Measurements from ENCODE around the gene ZSWIM1.

The ZSWIM1 gene

GRCh38 chr20:45910670-45911485 lies 29.9 kb downstream of the ZSWIM1 start:
- DNase-seq (ENCODE audit: low spot score) (peak; percentile 100), ATAC-seq (ENCODE audit: low read depth) (peak; percentile 86)
- Histone ChIP-seq H3K27me3 (ENCODE audit: insufficient read depth, poor library complexity, severe bottlenecking) (no peaks in the 10 kb centered on the region), H3K9me3 (ENCODE audit: severe bottlenecking) (no peaks in the 10 kb centered on the region), H3K36me3 (ENCODE audit: low read depth) (no peaks in the 10 kb centered on the region), H3K4me1 (ENCODE audit: insufficient read depth, poor library complexity, severe bottlenecking) (peaks cover 19% of the 10 kb centered on the region), H3K27ac (ENCODE audit: poor library complexity, severe bottlenecking) (no peak overlapping the region), H3K4me3 (ENCODE audit: severe bottlenecking) (peak overlapping the region; percentile 15)
- TF ChIP-seq CTCF (IDR thresholded peaks at IDR 0.05; ENCODE audit: poor library complexity, severe bottlenecking), result no peak

- DNase-seq (ENCODE audit: low spot score) (no peak), ATAC-seq (ENCODE audit: low read depth) (no peak)
- no peaks in the 10 kb centered on the region for H3K9me3 ChIP-seq (ENCODE audit: severe bottlenecking)
- no peaks in the 10 kb centered on the region for H3K27me3 ChIP-seq (ENCODE audit: insufficient read depth, poor library complexity, severe bottlenecking)
- no peak for TF ChIP-seq CTCF (IDR thresholded peaks at IDR 0.05; ENCODE audit: poor library complexity, severe bottlenecking)
- no peaks in the 10 kb centered on the region for H3K36me3 ChIP-seq (ENCODE audit: low read depth)
- peaks cover 15% of the 10 kb centered on the region for H3K4me1 ChIP-seq (ENCODE audit: insufficient read depth, poor library complexity, severe bottlenecking)
- peak within 1 kb of the TSS; percentile 15 for H3K4me3 ChIP-seq (ENCODE audit: severe bottlenecking)
- H3K27ac ChIP-seq (ENCODE audit: poor library complexity, severe bottlenecking), result no peak within 1 kb of the TSS
Measured at GRCh38 chr20:45911486-45912343, 30.7 kb downstream of the ZSWIM1 start, which contains the start of gene PLTP. TSS of gene PLTP (minus strand) at chr20:45912155. CDS start at chr20:45911452, 703 bp downstream.

- ATAC-seq (ENCODE audit: low read depth) (no peak), DNase-seq (ENCODE audit: low spot score) (no peak)
- Histone ChIP-seq H3K27ac (ENCODE audit: poor library complexity, severe bottlenecking) (no peak overlapping the region), H3K9me3 (ENCODE audit: severe bottlenecking) (no peaks in the 10 kb centered on the region), H3K4me3 (ENCODE audit: severe bottlenecking) (peak overlapping the region; percentile 15), H3K36me3 (ENCODE audit: low read depth) (no peaks in the 10 kb centered on the region), H3K4me1 (ENCODE audit: insufficient read depth, poor library complexity, severe bottlenecking) (peaks cover 15% of the 10 kb centered on the region), H3K27me3 (ENCODE audit: insufficient read depth, poor library complexity, severe bottlenecking) (no peaks in the 10 kb centered on the region)
- TF ChIP-seq CTCF (IDR thresholded peaks at IDR 0.05; ENCODE audit: poor library complexity, severe bottlenecking), result no peak
Measured at GRCh38 chr20:45912344-45912682, 31.3 kb downstream of the ZSWIM1 start.

GRCh38 chr20:45913116-45913515 lies 32.1 kb downstream of the ZSWIM1 start:
- ATAC-seq (ENCODE audit: low read depth), result no peak
- H3K36me3 ChIP-seq (ENCODE audit: low read depth), result no peaks in the 10 kb centered on the region
- no peak overlapping the region for H3K4me3 ChIP-seq (ENCODE audit: severe bottlenecking)
- H3K27ac ChIP-seq (ENCODE audit: poor library complexity, severe bottlenecking), result no peak overlapping the region
- no peak for DNase-seq (ENCODE audit: low spot score)
- peaks cover 15% of the 10 kb centered on the region for H3K4me1 ChIP-seq (ENCODE audit: insufficient read depth, poor library complexity, severe bottlenecking)
- no peaks in the 10 kb centered on the region for H3K27me3 ChIP-seq (ENCODE audit: insufficient read depth, poor library complexity, severe bottlenecking)
- TF ChIP-seq CTCF (IDR thresholded peaks at IDR 0.05; ENCODE audit: poor library complexity, severe bottlenecking), result no peak
- H3K9me3 ChIP-seq (ENCODE audit: severe bottlenecking), result no peaks in the 10 kb centered on the region
